ENCODE results near the gene TMC2.

DNA sequence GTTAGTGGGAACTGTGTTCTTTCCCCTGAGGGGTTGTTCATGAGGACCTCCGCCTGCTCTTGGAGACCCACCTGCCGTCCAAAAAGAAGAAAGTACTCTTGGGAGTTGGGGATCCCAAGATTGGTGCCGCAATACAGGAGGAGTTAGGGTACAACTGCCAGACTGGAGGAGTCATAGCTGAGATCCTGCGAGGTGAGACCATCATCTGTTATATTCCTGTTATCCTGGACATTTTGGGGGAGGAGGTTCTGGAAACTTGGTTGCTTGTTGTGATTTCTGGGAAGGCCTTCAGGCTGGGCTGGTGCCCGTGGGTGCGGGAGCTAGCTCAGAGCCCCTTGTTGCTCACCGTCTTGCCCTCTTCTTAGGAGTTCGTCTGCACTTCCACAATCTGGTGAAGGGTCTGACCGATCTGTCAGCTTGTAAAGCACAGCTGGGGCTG lies 118.0 kb downstream of the TMC2 start:
- TF ChIP-seq, protein P1, sequence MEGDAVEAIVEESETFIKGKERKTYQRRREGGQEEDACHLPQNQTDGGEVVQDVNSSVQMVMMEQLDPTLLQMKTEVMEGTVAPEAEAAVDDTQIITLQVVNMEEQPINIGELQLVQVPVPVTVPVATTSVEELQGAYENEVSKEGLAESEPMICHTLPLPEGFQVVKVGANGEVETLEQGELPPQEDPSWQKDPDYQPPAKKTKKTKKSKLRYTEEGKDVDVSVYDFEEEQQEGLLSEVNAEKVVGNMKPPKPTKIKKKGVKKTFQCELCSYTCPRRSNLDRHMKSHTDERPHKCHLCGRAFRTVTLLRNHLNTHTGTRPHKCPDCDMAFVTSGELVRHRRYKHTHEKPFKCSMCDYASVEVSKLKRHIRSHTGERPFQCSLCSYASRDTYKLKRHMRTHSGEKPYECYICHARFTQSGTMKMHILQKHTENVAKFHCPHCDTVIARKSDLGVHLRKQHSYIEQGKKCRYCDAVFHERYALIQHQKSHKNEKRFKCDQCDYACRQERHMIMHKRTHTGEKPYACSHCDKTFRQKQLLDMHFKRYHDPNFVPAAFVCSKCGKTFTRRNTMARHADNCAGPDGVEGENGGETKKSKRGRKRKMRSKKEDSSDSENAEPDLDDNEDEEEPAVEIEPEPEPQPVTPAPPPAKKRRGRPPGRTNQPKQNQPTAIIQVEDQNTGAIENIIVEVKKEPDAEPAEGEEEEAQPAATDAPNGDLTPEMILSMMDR (IDR thresholded peaks at IDR 0.05): no peak
- TF ChIP-seq POLR2A (IDR thresholded peaks at IDR 0.05): no peak
